Gastroesophageal sphincter (tissue), 3 donors: ENCODE data around the gene DMGDH.

Source experiments
- EP300 ChIP-seq: sonication (generic); formaldehyde crosslinking; IDR thresholded peaks from one replicate; pipeline ENCODE4 v1.6.1; 2017; ENCODE audit warnings: antibody characterized with exemption, mild to moderate bottlenecking
- POLR2A ChIP-seq, 2 donors: fragments of 450-650 bp; IDR thresholded peaks; one replicate each; pipeline ENCODE4 v1.6.1; 2017; ENCODE audit warnings: antibody characterized with exemption in 2 of 2, mild to moderate bottlenecking in 2 of 2, moderate library complexity in 1 of 2
- POLR2AphosphoS5 ChIP-seq: sonication (generic); formaldehyde crosslinking; IDR thresholded peaks from one replicate; pipeline ENCODE4 v1.6.1; 2017; ENCODE audit warnings: antibody characterized with exemption
- TF ChIP-seq, protein P1 (sequence below), 4 experiments: fragments of 200-600 bp in 2 of 4; fragments of 450-650 bp in 2 of 4; sonication (generic) in 1 of 4; IDR thresholded peaks; one replicate each; pipeline ENCODE4 v1.5.1; 2017 to 2019; ENCODE audit warnings: antibody characterized with exemption in 4 of 4, mild to moderate bottlenecking in 2 of 4, moderate library complexity in 2 of 4

- no peak for TF ChIP-seq POLR2AphosphoS5
- TF ChIP-seq, protein P1, sequence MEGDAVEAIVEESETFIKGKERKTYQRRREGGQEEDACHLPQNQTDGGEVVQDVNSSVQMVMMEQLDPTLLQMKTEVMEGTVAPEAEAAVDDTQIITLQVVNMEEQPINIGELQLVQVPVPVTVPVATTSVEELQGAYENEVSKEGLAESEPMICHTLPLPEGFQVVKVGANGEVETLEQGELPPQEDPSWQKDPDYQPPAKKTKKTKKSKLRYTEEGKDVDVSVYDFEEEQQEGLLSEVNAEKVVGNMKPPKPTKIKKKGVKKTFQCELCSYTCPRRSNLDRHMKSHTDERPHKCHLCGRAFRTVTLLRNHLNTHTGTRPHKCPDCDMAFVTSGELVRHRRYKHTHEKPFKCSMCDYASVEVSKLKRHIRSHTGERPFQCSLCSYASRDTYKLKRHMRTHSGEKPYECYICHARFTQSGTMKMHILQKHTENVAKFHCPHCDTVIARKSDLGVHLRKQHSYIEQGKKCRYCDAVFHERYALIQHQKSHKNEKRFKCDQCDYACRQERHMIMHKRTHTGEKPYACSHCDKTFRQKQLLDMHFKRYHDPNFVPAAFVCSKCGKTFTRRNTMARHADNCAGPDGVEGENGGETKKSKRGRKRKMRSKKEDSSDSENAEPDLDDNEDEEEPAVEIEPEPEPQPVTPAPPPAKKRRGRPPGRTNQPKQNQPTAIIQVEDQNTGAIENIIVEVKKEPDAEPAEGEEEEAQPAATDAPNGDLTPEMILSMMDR (IDR thresholded peaks at IDR 0.05) = no peak
- no peak for TF ChIP-seq EP300
- no peak for TF ChIP-seq POLR2A (IDR thresholded peaks at IDR 0.05)
Observed at GRCh38 chr5:78979117-78979742, 90.2 kb downstream of the DMGDH start.
